Embryonic facial prominence (tissue), 1 donor: ENCODE results near the gene DNAJB12.
"Not testable (repeated sequence)": the region's sequence is repeated elsewhere in the genome, so short reads cannot be mapped to it uniquely, and the experiment has no call there.

Experiments used
- DNase-seq: peaks from one replicate; pipeline ENCODE4 v3.0.0-alpha.2; 2016; ENCODE audit errors: extremely low spot score

The DNAJB12 gene

GRCh38 chr10:72353028-72353964 lies 1.4 kb downstream of the DNAJB12 start:
- no peak for DNase-seq

- DNase-seq: no peak
These were observed 3.2 kb downstream of the DNAJB12 start for GRCh38 chr10:72351479-72351878.

- no peak for DNase-seq
These were observed 5.3 kb downstream of the DNAJB12 start for GRCh38 chr10:72349438-72349837.

- DNase-seq: no peak
These were observed 6.4 kb downstream of the DNAJB12 start for GRCh38 chr10:72348282-72348681.

GRCh38 chr10:72346117-72346516 lies 8.6 kb downstream of the DNAJB12 start:
- DNase-seq: not testable (repeated sequence)

- DNase-seq: no peak
These were observed 9.8 kb downstream of the DNAJB12 start for GRCh38 chr10:72344932-72345331.

- DNase-seq: no peak
These were observed 11.8 kb downstream of the DNAJB12 start for GRCh38 chr10:72342911-72343310.

- DNase-seq: no peak
These were observed 14.0 kb downstream of the DNAJB12 start for GRCh38 chr10:72340510-72341261.

- DNase-seq: no peak
These were observed 16.5 kb downstream of the DNAJB12 start for GRCh38 chr10:72338180-72338579.

GRCh38 chr10:72337722-72338121 lies 17.0 kb downstream of the DNAJB12 start:
- DNase-seq: no peak

- no peak for DNase-seq
These were observed 17.6 kb downstream of the DNAJB12 start for GRCh38 chr10:72337039-72337629.

GRCh38 chr10:72336259-72337038 lies 18.3 kb downstream of the DNAJB12 start:
- DNase-seq: no peak

- no peak for DNase-seq
These were observed 19.1 kb downstream of the DNAJB12 start for GRCh38 chr10:72335394-72336258.

GRCh38 chr10:72334825-72335393 lies 19.8 kb downstream of the DNAJB12 start:
- no peak for DNase-seq

- peak; percentile 49 for DNase-seq
These were observed 20.4 kb downstream of the DNAJB12 start for GRCh38 chr10:72334196-72334824.

- DNase-seq: no peak
These were observed 21.4 kb downstream of the DNAJB12 start for GRCh38 chr10:72333112-72334015.

- no peak for DNase-seq
These were observed 22.2 kb downstream of the DNAJB12 start for GRCh38 chr10:72332423-72333111.
